ENCODE data around the gene LYL1.

The LYL1 gene

GRCh38 chr19:13104360-13104847, 1.7 kb upstream of the LYL1 start:
- peak; percentile 62 for DNase-seq

DNA sequence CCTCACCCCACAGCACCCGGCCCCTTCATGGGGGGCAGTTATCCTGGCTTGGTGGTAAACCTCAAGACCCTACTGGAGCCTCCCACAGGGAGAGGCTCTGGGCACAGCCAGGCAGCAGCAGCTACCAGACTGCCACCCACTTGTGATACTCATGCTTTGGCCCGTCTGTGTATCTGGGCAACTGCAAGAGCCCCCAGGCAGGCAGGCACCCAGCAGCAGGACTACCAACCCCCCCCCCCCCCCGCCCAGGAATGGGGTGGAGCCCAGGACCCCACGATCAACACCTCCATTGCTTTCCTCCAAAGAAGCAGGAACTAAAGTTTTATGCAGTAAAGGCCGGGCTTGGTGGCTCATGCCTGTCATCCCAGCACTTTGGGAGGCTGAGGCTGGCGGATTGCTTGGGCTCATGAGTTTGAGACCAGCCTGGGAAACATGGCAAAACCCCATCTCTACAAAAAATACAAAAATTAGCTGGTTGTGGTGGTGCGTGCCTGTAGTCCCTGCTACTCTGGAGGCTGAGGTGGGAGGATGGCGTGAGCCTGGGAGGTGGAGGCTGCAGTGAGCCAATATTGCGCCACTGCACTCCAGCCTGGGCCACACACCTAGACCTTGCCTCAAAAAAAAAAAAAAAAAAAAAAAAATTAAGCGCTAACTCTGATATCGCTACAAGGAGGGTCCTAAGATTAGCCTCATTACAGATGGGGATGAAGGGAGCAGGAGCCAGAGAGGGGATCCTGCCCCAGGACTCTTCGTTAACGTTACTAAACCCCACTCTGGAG, 1.1 kb upstream of the LYL1 start:
- DNase-seq = no peak

DNA sequence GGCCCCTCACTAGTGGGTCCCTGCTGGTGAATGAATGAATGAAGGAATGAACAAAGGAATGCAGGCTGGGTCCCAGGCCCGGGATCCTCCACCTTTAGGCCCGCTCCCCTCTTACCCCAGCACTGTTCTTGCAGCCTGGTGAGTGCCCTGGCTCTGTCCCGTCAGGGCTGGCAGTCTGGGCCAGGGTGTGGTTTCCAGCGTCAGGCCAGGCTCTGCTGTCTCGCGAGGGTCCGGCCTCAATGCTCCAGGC, 317 bp downstream of the LYL1 start:
- no peak for DNase-seq

- no peak for DNase-seq
Measured at GRCh38 chr19:13101590-13102415, 855 bp downstream of the LYL1 start.

GRCh38 chr19:13100841-13101589, 1.6 kb downstream of the LYL1 start:
- DNase-seq = no peak

GRCh38 chr19:13100031-13100588, 2.5 kb downstream of the LYL1 start:
- DNase-seq = peak; percentile 90

- DNase-seq = peak; percentile 86
Measured at GRCh38 chr19:13099073-13099999, 3.3 kb downstream of the LYL1 start.

DNA sequence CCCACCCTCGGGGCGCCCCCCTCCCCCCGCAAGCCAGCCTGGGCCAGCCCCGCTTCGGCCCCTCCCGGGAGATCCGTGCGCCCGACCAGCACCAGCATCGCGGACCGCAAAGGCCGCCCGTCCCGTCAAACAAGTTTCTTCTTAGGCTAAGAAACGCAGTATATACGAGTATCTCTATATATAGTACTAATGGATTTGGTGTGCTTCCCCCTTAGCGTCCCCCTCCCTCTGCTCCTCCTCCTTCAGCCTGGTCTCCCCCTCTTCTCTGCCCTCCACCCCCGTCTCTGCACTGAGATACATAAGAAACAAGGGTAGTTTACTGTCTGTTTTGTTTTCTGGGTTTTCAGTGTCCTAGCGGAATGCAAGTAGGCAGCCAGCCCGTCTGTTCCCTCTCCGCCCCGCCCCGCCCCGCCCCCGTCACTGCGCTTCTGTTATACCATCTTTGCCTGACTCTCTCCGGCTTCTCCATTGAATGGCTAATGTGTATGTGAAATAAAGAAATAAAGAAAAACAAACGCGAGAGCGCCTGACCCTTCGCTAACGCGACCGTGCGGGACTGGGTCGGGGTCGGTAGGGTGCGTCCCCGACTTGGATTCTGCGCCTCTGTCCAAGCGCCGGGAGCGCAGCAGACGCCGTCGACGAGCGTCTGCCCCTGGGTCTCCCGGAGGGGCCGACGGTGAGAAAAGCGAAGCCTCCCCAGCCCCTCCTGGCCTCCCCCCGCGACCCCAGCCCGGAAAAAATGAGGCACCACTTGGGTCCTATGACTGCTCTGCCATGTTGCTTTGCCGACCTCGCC, 4.2 kb downstream of the LYL1 start:
- DNase-seq = no peak

GRCh38 chr19:13097463-13098258, 5.0 kb downstream of the LYL1 start:
- DNase-seq = no peak

- DNase-seq = no peak
Measured at GRCh38 chr19:13097033-13097462, 5.6 kb downstream of the LYL1 start.

DNA sequence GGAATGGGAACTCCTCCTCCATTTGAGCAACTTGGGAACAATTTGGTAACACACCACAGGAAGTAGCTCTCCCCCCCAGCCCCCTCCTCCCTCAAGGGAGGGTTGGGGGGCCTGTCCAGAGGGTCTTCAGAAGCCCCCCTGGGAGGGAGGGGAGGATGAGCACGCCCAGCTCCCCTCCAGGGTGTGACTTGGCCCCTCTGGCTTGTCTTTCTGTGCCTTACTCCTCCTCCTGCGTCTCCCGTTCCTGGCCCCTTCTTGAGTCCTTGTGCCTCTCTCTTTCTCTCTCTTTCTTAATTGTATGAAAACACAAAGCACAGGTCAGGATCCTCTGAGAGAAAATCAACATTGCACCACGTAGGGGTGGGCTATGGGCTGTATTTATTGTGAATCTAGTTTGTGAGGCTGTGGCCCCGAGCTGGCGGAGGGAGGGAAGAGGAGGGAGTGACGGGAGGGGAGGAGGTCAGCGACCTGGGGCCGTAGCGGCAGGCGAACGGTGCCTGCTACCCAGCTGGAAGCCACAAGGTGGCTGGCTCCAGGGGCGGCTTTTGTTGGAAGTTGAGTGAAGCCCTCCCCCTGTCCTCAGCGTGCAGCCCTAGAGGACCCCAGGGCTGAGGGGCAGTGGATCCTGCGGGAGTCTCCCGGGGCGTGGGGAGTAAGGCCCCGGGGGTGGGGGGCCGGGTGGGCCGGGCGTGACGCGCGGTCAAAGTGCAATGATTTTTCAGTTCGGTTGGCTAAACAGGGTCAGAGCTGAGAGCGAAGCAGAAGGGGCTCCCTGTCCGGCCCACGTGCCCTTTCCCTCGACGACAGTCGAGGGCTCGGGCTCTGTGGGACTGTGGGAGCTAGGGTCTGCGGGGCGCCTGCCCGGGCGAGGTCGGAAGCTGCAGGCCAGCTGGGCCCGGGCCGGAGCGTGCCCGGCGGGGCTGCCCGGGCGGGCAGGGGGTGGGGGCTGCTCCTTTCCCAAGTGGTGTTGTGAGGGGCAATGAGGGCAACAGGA, 6.4 kb downstream of the LYL1 start:
- no peak for DNase-seq

- no peak for DNase-seq
Measured at GRCh38 chr19:13095393-13095784, 7.3 kb downstream of the LYL1 start.

GRCh38 chr19:13094771-13095392, 7.8 kb downstream of the LYL1 start:
- DNase-seq = no peak

DNA sequence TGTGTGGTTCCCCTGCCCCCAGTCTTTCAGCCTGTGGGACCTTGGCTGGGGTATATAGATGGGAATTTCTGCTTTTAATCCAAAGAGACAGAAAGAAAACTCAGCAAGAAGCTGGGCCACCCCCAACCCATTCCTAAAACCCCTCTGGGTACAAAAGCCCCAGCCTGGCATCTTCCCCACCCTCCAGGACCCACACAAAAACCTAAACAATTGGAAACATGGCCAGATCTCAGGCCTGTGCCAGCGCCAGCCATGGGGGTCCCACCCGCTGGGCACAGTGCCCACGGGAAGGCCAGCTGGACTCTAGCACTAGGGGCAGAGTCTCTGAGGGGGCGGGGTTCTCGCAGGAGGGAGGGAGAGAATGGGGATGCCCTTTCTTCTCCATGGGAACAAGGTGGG, 8.6 kb downstream of the LYL1 start:
- no peak for DNase-seq

- peak; percentile 85 for DNase-seq
Measured at GRCh38 chr19:13093407-13094105, 9.1 kb downstream of the LYL1 start.

GRCh38 chr19:13092606-13093235, 9.9 kb downstream of the LYL1 start:
- no peak for DNase-seq

- no peak for DNase-seq
Measured at GRCh38 chr19:13092158-13092543, 10.5 kb downstream of the LYL1 start.
